Kidney epithelial cell (primary cell): ENCODE results near the gene REEP3. TPM values are rescaled to one million over a fixed set of nuclear protein-coding genes. Genes with fewer than 3 reads are reported as not detected.
"Not testable (repeated sequence)": the region's sequence is repeated elsewhere in the genome, so short reads cannot be mapped to it uniquely, and the experiment has no call there.

Source experiments
- DNase-seq: peaks from one replicate; pipeline ENCODE4 v3.0.0-alpha.2; 2010; ENCODE audit warnings: low read depth
- H3K27me3 ChIP-seq: 2 replicates; pipeline ENCODE4 v1.6.0; 2011; ENCODE audit warnings: low read length; ENCODE audit not compliant: control insufficient read depth, insufficient read depth
- H3K36me3 ChIP-seq: 2 replicates; pipeline ENCODE4 v1.5.1; 2011; ENCODE audit warnings: low read length; ENCODE audit not compliant: control insufficient read depth, insufficient read depth
- H3K4me3 ChIP-seq: 2 replicates; pipeline ENCODE4 v1.5.1; 2011; ENCODE audit warnings: low read depth, mild to moderate bottlenecking, control low read depth, low read length
- total RNA-seq: library from RNA; depleted of rRNA; stranded (reverse); fragments of >200 nt; gene quantifications from 2 replicates; pipeline ENCODE4 v1.2.3, GENCODE V29; 2015
- TF ChIP-seq, protein P1 (sequence below): IDR thresholded peaks from 2 replicates; pipeline ENCODE4 v1.5.1; 2011; ENCODE audit warnings: mild to moderate bottlenecking, moderate library complexity, low read length, control low read depth, inconsistent platforms; ENCODE audit not compliant: insufficient read depth, poor library complexity, severe bottlenecking

REEP3 gene
- total RNA-seq, 1 donor from 2014 or later, result 59.8 TPM

DNA sequence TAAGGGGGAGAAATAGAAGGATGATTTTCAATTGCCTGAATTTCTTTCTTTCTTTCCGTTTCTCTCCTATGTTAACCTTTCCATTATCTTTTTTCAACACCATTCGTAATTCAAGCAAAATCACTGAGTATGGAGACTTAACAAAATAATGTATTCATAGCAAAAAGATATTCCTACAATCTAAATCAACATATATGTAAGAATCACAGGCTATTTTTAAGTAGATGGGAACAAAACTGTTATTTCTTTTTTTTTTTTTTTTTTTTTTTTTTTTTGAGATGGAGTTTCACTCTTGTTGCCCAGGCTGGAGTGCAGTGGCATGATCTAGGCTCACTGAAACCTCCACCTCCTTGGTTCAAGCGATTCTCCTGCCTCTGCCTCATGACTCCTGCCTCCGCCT lies 28.2 kb upstream of the REEP3 start:
- DNase-seq, result no peak
- Histone ChIP-seq H3K36me3 (no peaks in the 10 kb centered on the region), H3K4me3 (no peak overlapping the region), H3K27me3 (no peaks in the 10 kb centered on the region)
- TF ChIP-seq, protein P1, sequence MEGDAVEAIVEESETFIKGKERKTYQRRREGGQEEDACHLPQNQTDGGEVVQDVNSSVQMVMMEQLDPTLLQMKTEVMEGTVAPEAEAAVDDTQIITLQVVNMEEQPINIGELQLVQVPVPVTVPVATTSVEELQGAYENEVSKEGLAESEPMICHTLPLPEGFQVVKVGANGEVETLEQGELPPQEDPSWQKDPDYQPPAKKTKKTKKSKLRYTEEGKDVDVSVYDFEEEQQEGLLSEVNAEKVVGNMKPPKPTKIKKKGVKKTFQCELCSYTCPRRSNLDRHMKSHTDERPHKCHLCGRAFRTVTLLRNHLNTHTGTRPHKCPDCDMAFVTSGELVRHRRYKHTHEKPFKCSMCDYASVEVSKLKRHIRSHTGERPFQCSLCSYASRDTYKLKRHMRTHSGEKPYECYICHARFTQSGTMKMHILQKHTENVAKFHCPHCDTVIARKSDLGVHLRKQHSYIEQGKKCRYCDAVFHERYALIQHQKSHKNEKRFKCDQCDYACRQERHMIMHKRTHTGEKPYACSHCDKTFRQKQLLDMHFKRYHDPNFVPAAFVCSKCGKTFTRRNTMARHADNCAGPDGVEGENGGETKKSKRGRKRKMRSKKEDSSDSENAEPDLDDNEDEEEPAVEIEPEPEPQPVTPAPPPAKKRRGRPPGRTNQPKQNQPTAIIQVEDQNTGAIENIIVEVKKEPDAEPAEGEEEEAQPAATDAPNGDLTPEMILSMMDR, result no peak

DNA sequence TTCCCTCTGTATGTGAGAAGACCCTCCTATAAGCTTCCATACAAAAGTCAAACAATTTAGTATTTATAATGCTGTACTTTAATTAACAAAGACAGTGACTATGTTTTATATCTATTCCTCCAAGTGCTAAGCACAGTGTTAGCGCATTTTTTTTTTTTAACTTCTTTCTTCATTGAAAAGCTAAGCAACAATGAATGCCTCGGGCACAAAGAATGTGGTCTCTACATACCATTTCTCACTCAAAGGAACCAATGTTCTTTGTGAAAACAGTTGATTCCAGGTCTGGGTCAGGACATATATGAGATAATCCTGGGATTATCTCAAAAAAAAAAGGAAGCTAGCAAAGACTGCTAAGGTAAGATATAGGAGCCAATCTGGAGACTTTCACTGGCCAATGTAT lies 26.2 kb upstream of the REEP3 start:
- TF ChIP-seq, protein P1, result no peak
- no peaks in the 10 kb centered on the region for H3K36me3 ChIP-seq
- no peaks in the 10 kb centered on the region for H3K27me3 ChIP-seq
- no peak for DNase-seq
- H3K4me3 ChIP-seq, result no peak overlapping the region

DNA sequence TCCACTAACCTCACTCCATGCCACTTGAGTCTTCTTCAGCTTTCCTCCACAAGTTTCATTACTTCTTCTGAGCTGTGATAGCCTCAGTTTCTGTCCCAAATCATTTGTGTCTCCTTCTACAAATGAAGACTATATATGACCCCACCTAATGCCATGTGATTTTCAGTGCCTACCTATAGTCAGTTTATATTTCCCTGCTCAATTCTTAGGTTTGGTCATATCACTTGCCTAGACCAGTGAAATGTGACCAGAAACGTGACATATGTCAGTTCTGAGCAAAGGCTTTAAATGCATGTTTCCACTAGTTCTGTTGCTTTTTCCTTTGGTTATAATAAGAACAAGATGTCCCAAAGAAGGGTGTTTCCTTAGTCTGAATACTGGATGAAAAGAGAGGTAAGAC lies 24.6 kb upstream of the REEP3 start:
- Histone ChIP-seq H3K36me3 (no peaks in the 10 kb centered on the region), H3K27me3 (no peaks in the 10 kb centered on the region), H3K4me3 (no peak overlapping the region)
- TF ChIP-seq, protein P1, result no peak
- DNase-seq, result no peak

DNA sequence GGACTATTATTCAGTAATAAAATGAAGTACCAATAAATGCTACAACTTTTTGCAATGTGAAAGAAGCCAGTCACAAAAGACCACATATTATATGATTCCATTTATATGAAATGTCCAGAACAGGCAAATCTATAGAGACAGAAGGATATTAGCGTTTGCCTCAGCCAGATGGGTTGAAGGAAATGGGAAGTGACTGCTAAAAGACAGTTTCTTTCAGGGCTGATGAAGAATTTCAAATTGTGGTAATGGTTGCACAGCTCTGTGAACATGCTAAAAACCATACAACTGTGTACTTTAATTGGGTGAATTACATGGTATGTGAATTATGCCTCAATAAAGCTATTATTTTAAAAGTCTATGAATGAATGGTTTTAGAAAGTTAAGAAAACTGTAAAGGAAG lies 23.9 kb upstream of the REEP3 start:
- TF ChIP-seq, protein P1, result no peak
- DNase-seq, result no peak
- H3K36me3 ChIP-seq, result no peaks in the 10 kb centered on the region
- no peak overlapping the region for H3K4me3 ChIP-seq
- H3K27me3 ChIP-seq, result no peaks in the 10 kb centered on the region

DNA sequence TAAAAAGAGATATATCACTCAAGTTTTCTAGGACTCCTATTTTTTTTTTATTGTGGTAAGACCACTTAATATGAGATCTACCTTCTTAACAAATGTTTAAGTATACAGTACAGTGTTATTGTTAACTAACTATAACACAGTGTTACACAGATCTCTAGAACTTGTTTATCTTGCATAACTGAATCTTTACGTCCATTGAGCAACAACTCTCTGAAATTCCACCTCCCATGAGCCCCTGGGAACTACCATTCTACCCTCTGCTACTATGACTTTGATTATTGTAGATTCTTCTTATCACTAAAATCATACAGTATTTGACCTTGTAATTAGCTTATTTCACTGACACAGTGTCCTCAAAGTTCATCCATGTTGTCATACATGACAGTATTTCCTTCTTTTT lies 22.5 kb upstream of the REEP3 start:
- H3K36me3 ChIP-seq, result no peaks in the 10 kb centered on the region
- no peak for DNase-seq
- TF ChIP-seq, protein P1, result no peak
- no peak overlapping the region for H3K4me3 ChIP-seq
- no peaks in the 10 kb centered on the region for H3K27me3 ChIP-seq

DNA sequence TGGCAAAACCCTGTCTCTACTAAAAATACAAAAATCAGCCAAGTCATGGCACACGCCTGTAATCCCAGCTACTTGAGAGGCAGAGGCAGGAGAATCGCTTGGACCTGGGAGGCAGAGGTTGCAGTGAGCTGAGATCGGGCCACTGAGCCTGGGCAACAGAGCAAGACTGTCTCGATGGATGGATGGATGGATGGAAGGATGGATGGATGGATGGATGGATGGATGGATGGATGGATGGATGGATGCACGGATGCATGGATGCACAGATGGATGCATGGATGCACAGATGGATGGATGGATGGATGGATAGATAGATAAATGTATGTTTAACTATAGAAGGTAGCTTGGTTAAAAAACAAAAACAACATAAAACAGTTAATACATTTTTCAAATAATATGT lies 20.6 kb upstream of the REEP3 start:
- not testable (repeated sequence) for H3K4me3 ChIP-seq, H3K36me3 ChIP-seq, DNase-seq, H3K27me3 ChIP-seq
